ENCODE results near the gene ZCCHC4. TPM values are rescaled to one million over a fixed set of nuclear protein-coding genes. Genes with fewer than 3 reads are reported as not detected.
"Not testable (repeated sequence)": the region's sequence is repeated elsewhere in the genome, so short reads cannot be mapped to it uniquely, and the experiment has no call there.

ZCCHC4 gene
- total RNA-seq, 1 experiment from 2014 or later = 18.0 TPM

DNA sequence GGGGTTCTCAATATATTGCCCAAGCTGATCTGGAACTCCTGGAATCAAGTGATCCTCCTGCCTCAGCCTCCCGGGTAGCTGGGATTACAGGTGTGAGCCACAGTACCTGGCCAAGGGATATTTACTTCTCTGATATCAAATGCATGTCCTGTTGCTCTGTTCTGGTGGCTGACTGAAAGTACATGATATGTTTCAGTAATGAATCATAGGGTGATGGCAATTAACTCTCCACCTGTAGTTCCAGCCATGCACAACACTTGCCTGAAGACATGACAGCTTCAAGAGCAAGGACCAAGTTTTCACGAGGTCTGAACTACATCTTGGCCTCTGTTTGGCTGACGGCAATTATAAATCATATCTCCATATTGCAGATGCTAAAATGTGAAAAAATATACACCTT lies 9.1 kb downstream of the ZCCHC4 start:
- Histone ChIP-seq H3K4me3 (ENCODE audit: low read depth, low read length, poor library complexity, severe bottlenecking) (no peak overlapping the region), H3K27me3 (replicated peaks; ENCODE audit: insufficient read depth, low read depth, low read length, poor library complexity) (no peaks in the 10 kb centered on the region), H3K36me3 (ENCODE audit: insufficient read depth, low read length, poor library complexity, severe bottlenecking) (no peaks in the 10 kb centered on the region), H3K4me1 (ENCODE audit: insufficient read depth, low read length, poor library complexity, severe bottlenecking) (no peaks in the 10 kb centered on the region), H3K9me3 (ENCODE audit: low read depth, low read length, poor library complexity, severe bottlenecking) (no peaks in the 10 kb centered on the region), H3K27ac (ENCODE audit: low read depth, low read length, poor library complexity, severe bottlenecking) (no peak overlapping the region)
- CTCF ChIA-PET = interaction anchor here (1.4 kb wide), 1 partner anchor 9 kb away, joined by 8 read pairs; the partner anchor contains the start of gene ZCCHC4
- TF ChIP-seq, protein P1, sequence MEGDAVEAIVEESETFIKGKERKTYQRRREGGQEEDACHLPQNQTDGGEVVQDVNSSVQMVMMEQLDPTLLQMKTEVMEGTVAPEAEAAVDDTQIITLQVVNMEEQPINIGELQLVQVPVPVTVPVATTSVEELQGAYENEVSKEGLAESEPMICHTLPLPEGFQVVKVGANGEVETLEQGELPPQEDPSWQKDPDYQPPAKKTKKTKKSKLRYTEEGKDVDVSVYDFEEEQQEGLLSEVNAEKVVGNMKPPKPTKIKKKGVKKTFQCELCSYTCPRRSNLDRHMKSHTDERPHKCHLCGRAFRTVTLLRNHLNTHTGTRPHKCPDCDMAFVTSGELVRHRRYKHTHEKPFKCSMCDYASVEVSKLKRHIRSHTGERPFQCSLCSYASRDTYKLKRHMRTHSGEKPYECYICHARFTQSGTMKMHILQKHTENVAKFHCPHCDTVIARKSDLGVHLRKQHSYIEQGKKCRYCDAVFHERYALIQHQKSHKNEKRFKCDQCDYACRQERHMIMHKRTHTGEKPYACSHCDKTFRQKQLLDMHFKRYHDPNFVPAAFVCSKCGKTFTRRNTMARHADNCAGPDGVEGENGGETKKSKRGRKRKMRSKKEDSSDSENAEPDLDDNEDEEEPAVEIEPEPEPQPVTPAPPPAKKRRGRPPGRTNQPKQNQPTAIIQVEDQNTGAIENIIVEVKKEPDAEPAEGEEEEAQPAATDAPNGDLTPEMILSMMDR (conservative IDR thresholded peaks at IDR 0.05; ENCODE audit: low read depth, low read length) = no peak
- TF ChIP-seq EZH2 (IDR thresholded peaks at IDR 0.05; ENCODE audit: borderline replicate concordance, low read depth, low read length, poor library complexity, severe bottlenecking) = no peak
- POLR2A ChIA-PET (ENCODE audit: low non-redundant PET) = no interaction called here
- DNase-seq (ENCODE audit: low spot score) = no peak
- intact Hi-C loops (cut with micrococcal nuclease; ENCODE audit: unreplicated experiment) = no loop called here
- no TSS peak for BruUV-seq (replicated peaks)

DNA sequence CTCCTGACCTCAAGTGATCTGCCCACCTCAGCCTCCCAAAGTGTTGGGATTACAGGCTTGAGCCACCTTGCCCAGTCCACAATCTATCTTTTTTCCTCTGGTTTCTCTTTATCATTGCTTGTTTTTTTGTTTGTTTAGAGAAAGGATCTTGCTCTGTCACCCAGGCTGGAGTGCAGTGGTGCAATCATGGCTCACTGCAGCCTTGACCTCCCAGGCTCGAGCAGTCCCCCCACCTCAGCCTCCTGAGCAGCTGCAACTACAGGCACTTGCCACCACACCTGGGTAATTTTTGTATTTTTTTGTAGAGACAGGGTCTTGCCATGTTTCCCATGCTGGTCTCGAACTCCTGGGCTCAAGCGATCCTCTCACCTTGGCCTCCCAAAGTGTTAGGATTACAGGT lies 15.9 kb downstream of the ZCCHC4 start:
- H3K4me3 ChIP-seq (ENCODE audit: low read depth, low read length, poor library complexity, severe bottlenecking); H3K4me1 ChIP-seq (ENCODE audit: insufficient read depth, low read length, poor library complexity, severe bottlenecking); H3K9me3 ChIP-seq (ENCODE audit: low read depth, low read length, poor library complexity, severe bottlenecking); H3K27ac ChIP-seq (ENCODE audit: low read depth, low read length, poor library complexity, severe bottlenecking); intact Hi-C loops (cut with micrococcal nuclease; ENCODE audit: unreplicated experiment); CTCF ChIA-PET; POLR2A ChIA-PET (ENCODE audit: low non-redundant PET); H3K27me3 ChIP-seq (replicated peaks; ENCODE audit: insufficient read depth, low read depth, low read length, poor library complexity); H3K36me3 ChIP-seq (ENCODE audit: insufficient read depth, low read length, poor library complexity, severe bottlenecking); DNase-seq (ENCODE audit: low spot score); BruUV-seq (replicated peaks): not testable (repeated sequence)

DNA sequence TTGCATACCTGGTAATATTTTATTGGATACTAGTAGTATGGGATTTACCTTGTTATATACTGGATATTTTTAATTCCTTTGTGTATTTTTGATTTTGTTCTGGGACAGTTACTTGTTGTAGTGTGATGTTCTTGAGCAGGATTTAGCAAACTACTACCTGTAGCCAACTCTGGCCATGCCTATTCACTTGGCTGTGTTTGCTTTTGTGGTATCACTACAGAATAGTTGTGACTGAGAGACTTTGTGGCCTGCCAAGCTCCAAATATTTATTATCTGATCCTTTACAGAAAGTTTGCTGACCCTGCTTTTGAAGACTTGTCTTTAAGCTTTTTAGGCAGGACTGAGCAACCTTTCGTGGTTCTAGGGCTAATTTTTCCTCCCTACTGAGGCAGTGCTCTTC lies 17.8 kb downstream of the ZCCHC4 start:
- peaks cover 5% of the 10 kb centered on the region for H3K36me3 ChIP-seq (ENCODE audit: insufficient read depth, low read length, poor library complexity, severe bottlenecking)
- no peak for DNase-seq (ENCODE audit: low spot score)
- ChIA-PET CTCF (no interaction called here), POLR2A (ENCODE audit: low non-redundant PET) (no interaction called here)
- no peaks in the 10 kb centered on the region for H3K9me3 ChIP-seq (ENCODE audit: low read depth, low read length, poor library complexity, severe bottlenecking)
- H3K27me3 ChIP-seq (replicated peaks; ENCODE audit: insufficient read depth, low read depth, low read length, poor library complexity) = no peaks in the 10 kb centered on the region
- intact Hi-C loops (cut with micrococcal nuclease; ENCODE audit: unreplicated experiment) = no loop called here
- no TSS peak for BruUV-seq (replicated peaks)
- H3K4me3 ChIP-seq (ENCODE audit: low read depth, low read length, poor library complexity, severe bottlenecking) = no peak overlapping the region
- H3K27ac ChIP-seq (ENCODE audit: low read depth, low read length, poor library complexity, severe bottlenecking) = no peak overlapping the region
- no peaks in the 10 kb centered on the region for H3K4me1 ChIP-seq (ENCODE audit: insufficient read depth, low read length, poor library complexity, severe bottlenecking)
- TF ChIP-seq, protein P1 (conservative IDR thresholded peaks at IDR 0.05; ENCODE audit: low read depth, low read length) = no peak
- no peak for TF ChIP-seq EZH2 (IDR thresholded peaks at IDR 0.05; ENCODE audit: borderline replicate concordance, low read depth, low read length, poor library complexity, severe bottlenecking)

DNA sequence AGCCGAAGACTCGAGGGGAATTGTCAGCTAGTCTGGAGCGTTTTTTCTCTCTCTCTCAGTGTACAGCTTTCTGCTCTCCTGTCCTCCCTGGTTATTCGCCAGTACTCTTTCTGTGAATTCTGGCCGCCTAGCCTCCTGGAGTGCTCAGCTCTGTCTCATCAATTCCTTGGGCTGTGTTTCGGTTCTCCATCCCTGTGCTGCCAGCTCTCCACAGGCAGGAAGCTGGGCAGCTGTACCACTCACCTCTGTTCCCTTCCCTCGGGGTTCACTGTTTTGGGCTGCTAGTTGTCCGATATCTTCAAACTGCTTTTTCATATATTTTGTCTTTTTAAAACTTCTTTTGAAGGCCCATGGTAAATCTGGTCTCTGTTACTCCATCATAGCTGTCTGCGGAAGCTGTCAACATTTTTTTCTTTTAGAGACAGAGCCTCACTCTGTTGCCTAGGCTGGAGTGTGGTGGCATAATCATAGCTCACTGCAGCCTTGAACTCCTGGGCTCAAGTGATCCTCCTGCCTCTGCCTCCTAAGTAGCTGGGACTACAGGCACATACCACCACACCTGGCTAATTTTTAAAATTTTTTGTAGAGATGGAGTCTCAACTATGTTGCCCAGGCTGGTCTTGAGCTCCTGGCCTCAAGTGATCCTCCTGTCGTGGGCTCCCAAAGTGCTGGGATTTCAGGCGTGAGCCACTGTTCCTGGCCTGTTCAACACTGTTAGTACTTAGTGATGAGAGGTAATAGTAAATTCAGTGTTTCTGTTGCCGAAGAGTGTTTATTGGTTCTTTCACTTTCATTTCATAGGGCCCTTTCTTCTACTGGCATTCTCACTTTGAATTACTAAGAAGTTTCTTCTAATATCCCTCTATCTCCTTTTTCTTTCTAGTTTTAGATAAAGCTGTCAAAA lies 18.6 kb downstream of the ZCCHC4 start:
- POLR2A ChIA-PET (ENCODE audit: low non-redundant PET) = no interaction called here
- intact Hi-C loops (cut with micrococcal nuclease; ENCODE audit: unreplicated experiment) = no loop called here
- CTCF ChIA-PET = no interaction called here
- Histone ChIP-seq H3K9me3 (ENCODE audit: low read depth, low read length, poor library complexity, severe bottlenecking) (no peaks in the 10 kb centered on the region), H3K36me3 (ENCODE audit: insufficient read depth, low read length, poor library complexity, severe bottlenecking) (peaks cover 5% of the 10 kb centered on the region), H3K4me1 (ENCODE audit: insufficient read depth, low read length, poor library complexity, severe bottlenecking) (no peaks in the 10 kb centered on the region), H3K4me3 (ENCODE audit: low read depth, low read length, poor library complexity, severe bottlenecking) (no peak overlapping the region), H3K27me3 (replicated peaks; ENCODE audit: insufficient read depth, low read depth, low read length, poor library complexity) (no peaks in the 10 kb centered on the region), H3K27ac (ENCODE audit: low read depth, low read length, poor library complexity, severe bottlenecking) (no peak overlapping the region)
- no TSS peak for BruUV-seq (replicated peaks)
- no peak for DNase-seq (ENCODE audit: low spot score)
- no peak for TF ChIP-seq EZH2 (IDR thresholded peaks at IDR 0.05; ENCODE audit: borderline replicate concordance, low read depth, low read length, poor library complexity, severe bottlenecking)
- TF ChIP-seq, protein P1 (conservative IDR thresholded peaks at IDR 0.05; ENCODE audit: low read depth, low read length) = no peak

Measured in A673 (cell line).